ENCODE measurements around the gene DISC1. TPM values are rescaled to one million over a fixed set of nuclear protein-coding genes. Genes with fewer than 3 reads are reported as not detected.

DISC1 gene
- total and polyA plus RNA-seq, 2 donors (not counting 3 experiments of a cell fraction or from before 2014, with no cell fraction given): 3.3 to 14.7 TPM

DNA sequence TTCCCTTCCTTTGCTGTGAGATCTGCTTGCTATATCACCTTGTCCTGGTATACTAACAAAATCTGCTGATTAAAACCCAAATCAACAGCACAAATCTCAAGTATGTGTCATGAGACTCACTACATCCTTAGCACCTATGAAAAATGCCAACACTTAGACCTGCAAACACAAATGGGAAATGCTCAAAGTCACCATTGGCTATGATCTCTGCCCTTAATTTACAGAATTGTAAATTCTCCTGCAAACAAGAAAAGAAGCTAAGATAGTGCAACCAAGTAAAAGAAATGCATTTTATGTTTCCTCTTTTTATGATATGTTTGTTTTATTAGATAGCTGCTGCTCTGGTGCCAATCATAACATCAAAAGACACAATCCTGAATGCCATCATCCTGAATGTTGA is 80.8 kb downstream of the DISC1 start:
- H3K36me3 ChIP-seq (ENCODE audit: control insufficient read depth in 2 of 2, extremely low read depth in 1 of 2, insufficient read depth in 2 of 2, low read length in 2 of 2): peaks cover 0 to 2% of the 10 kb centered on the region in 2 experiments
- no peak overlapping the region for H3K4me2 ChIP-seq (ENCODE audit: insufficient read depth, low read length)
- CTCF ChIA-PET: no interaction called here
- DNase-seq (ENCODE audit: low read depth, low spot score): no peak
- no peaks in the 10 kb centered on the region for H3K9me3 ChIP-seq (replicated peaks; ENCODE audit: control insufficient read depth, insufficient read depth, low read length)
- intact Hi-C loops (cut with micrococcal nuclease): no loop called here
- H3K27ac ChIP-seq (ENCODE audit: insufficient read depth, low read depth, low read length): no peak overlapping the region
- no peaks in the 10 kb centered on the region for H3K9me1 ChIP-seq (replicated peaks; ENCODE audit: control insufficient read depth, extremely low read depth, insufficient read depth, low read length)
- H4K20me1 ChIP-seq (replicated peaks; ENCODE audit: control insufficient read depth, extremely low read depth, insufficient read depth, low read length): no peaks in the 10 kb centered on the region
- dilution Hi-C loops (cut with MboI; ENCODE audit: extremely low pct_ligation_motif_present, low sequenced_read_pairs): no loop called here
- H3K27me3 ChIP-seq (ENCODE audit: control insufficient read depth in 2 of 2, insufficient read depth in 2 of 2, low read length in 2 of 2): no peaks in the 10 kb centered on the region
- no peaks in the 10 kb centered on the region for H3K4me1 ChIP-seq (ENCODE audit: control insufficient read depth, extremely low read depth, insufficient read depth, low read length)
- FAIRE-seq: no peak
- POLR2A ChIA-PET: no interaction called here
- BruUV-seq (replicated peaks): no TSS peak
- H2AFZ ChIP-seq (ENCODE audit: low read depth, low read length): no peak overlapping the region
- no peak overlapping the region for H3K4me3 ChIP-seq (replicated peaks in 1 of 3; ENCODE audit: insufficient read depth in 1 of 3, low read depth in 1 of 3, low read length in 3 of 3)
- no peak overlapping the region for H3K9ac ChIP-seq (replicated peaks; ENCODE audit: extremely low read depth, insufficient read depth, low read length)
- no peaks in the 10 kb centered on the region for H3K79me2 ChIP-seq (ENCODE audit: control insufficient read depth, insufficient read depth, low read length)
- TF ChIP-seq POLR2A (IDR thresholded peaks at IDR 0.05; ENCODE audit: low read depth, low read length) (no peak), MYC (IDR thresholded peaks at IDR 0.05; ENCODE audit: low read depth, low read length) (no peak), FOS (IDR thresholded peaks at IDR 0.05; ENCODE audit: borderline replicate concordance, insufficient read depth, low read length) (no peak), GATA2 (IDR thresholded peaks at IDR 0.05; ENCODE audit: insufficient read depth, insufficient read length, low read depth, low read length) (no peak), EZH2 (IDR thresholded peaks at IDR 0.05; ENCODE audit: borderline replicate concordance, low read depth, low read length, severe bottlenecking) (no peak), POLR2AphosphoS5 (IDR thresholded peaks at IDR 0.05; ENCODE audit: insufficient read depth, low read depth, low read length) (no peak), JUN (IDR thresholded peaks at IDR 0.05; ENCODE audit: borderline replicate concordance, insufficient read depth, insufficient read length, low read depth) (no peak)
- TF ChIP-seq, protein P1, sequence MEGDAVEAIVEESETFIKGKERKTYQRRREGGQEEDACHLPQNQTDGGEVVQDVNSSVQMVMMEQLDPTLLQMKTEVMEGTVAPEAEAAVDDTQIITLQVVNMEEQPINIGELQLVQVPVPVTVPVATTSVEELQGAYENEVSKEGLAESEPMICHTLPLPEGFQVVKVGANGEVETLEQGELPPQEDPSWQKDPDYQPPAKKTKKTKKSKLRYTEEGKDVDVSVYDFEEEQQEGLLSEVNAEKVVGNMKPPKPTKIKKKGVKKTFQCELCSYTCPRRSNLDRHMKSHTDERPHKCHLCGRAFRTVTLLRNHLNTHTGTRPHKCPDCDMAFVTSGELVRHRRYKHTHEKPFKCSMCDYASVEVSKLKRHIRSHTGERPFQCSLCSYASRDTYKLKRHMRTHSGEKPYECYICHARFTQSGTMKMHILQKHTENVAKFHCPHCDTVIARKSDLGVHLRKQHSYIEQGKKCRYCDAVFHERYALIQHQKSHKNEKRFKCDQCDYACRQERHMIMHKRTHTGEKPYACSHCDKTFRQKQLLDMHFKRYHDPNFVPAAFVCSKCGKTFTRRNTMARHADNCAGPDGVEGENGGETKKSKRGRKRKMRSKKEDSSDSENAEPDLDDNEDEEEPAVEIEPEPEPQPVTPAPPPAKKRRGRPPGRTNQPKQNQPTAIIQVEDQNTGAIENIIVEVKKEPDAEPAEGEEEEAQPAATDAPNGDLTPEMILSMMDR (IDR thresholded peaks at IDR 0.05; ENCODE audit: extremely low read depth in 1 of 2, insufficient read depth in 1 of 2, low read depth in 1 of 2, low read length in 2 of 2): no peak
- TF ChIP-seq, protein P2, sequence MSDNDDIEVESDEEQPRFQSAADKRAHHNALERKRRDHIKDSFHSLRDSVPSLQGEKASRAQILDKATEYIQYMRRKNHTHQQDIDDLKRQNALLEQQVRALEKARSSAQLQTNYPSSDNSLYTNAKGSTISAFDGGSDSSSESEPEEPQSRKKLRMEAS (IDR thresholded peaks at IDR 0.05; ENCODE audit: insufficient read depth, insufficient read length): no peak
